Panc1 (cell line): ENCODE measurements around the gene CCL13. TPM values are rescaled to one million over a fixed set of nuclear protein-coding genes. Genes with fewer than 3 reads are reported as not detected.

ENCODE experiments used
- ATAC-seq: fragments of 200-7000 bp; cut with Tn5 transposase; 2 replicates; pipeline ENCODE4 v1.9.1; 2020; ENCODE audit warnings: mild to moderate bottlenecking, moderate library complexity
- BruUV-seq: library from RNA; stranded (reverse); fragments of 400-500 nt; replicated peaks from 2 replicates; lab custom pipeline; 2021; lab: Mats Ljungman, UMichigan
- CTCF ChIA-PET: fragments of 300-600 bp; sonication (Branson Sonifier 250); formaldehyde crosslinking; loops from one replicate; lab custom pipeline; 2022; ENCODE audit warnings: antibody characterized with exemption; lab: Charles Lee
- POLR2A ChIA-PET: fragments of 300-600 bp; sonication (Branson Sonifier 250); formaldehyde crosslinking; loops from one replicate; lab custom pipeline; 2022; ENCODE audit warnings: antibody characterized with exemption; lab: Charles Lee
- DNase-seq: peaks from one replicate; pipeline ENCODE4 v3.0.0-alpha.2; 2010; ENCODE audit warnings: low read depth, low spot score
- H3K27ac ChIP-seq: 2 replicates; pipeline ENCODE4 v1.5.1; 2011; ENCODE audit warnings: mild to moderate bottlenecking, low read length, inconsistent platforms
- H3K27me3 ChIP-seq: fragments of 200-500 bp; sonication (Bioruptor generic); 2 replicates; pipeline ENCODE4 v1.6.0; 2014; ENCODE audit warnings: low read length, inconsistent platforms; ENCODE audit not compliant: control insufficient read depth, insufficient read depth
- H3K36me3 ChIP-seq: fragments of 200-500 bp; sonication (Bioruptor generic); 2 replicates; pipeline ENCODE4 v1.5.1; 2014; ENCODE audit warnings: inconsistent platforms, mild to moderate bottlenecking, low read length, moderate library complexity; ENCODE audit not compliant: control insufficient read depth, insufficient read depth
- H3K4me1 ChIP-seq: 2 replicates; pipeline ENCODE4 v1.5.1; 2011; ENCODE audit warnings: inconsistent platforms, mild to moderate bottlenecking, low read length, moderate library complexity; ENCODE audit not compliant: control insufficient read depth, insufficient read depth
- H3K4me3 ChIP-seq, 2 experiments: 2 replicates each; pipeline ENCODE4 v1.5.1; 2011 to 2012; ENCODE audit warnings: low read depth in 2 of 2, low read length in 2 of 2, mild to moderate bottlenecking in 2 of 2, inconsistent platforms in 1 of 2, moderate library complexity in 1 of 2
- H3K9me3 ChIP-seq: fragments of 200-500 bp; sonication (Bioruptor generic); 2 replicates; pipeline ENCODE4 v1.5.1; 2014; ENCODE audit warnings: low read depth, mild to moderate bottlenecking, inconsistent platforms, low read length, moderate library complexity; ENCODE audit not compliant: control insufficient read depth, insufficient read depth
- CTCF ChIP-seq: fragments of 450-650 bp; IDR thresholded peaks from 2 replicates; pipeline ENCODE4 v1.5.1; 2017; ENCODE audit warnings: mild to moderate bottlenecking
- POLR2AphosphoS5 ChIP-seq: IDR thresholded peaks from 2 replicates; pipeline ENCODE4 v1.6.1; 2012; ENCODE audit warnings: mild to moderate bottlenecking, low read depth, low read length, moderate library complexity
- REST ChIP-seq, 2 experiments: IDR thresholded peaks; 2 replicates each; pipeline ENCODE4 v1.6.1; 2011 to 2012; ENCODE audit warnings: low read depth in 2 of 2, control low read depth in 1 of 2, low read length in 1 of 2, mild to moderate bottlenecking in 1 of 2, moderate library complexity in 1 of 2; ENCODE audit not compliant: insufficient read depth in 1 of 2
- SIN3A ChIP-seq: IDR thresholded peaks from 2 replicates; pipeline ENCODE4 v1.6.1; 2012; ENCODE audit warnings: low read depth, mild to moderate bottlenecking, low read length, moderate library complexity, borderline replicate concordance; ENCODE audit not compliant: insufficient read depth
- TCF7L2 ChIP-seq: IDR thresholded peaks from 2 replicates; pipeline ENCODE4 v1.6.1; 2011; ENCODE audit warnings: mild to moderate bottlenecking, low read depth, low read length, inconsistent platforms
- in situ Hi-C: cut with HindIII; loops from 2 replicates; pipeline ENCODE4 v1.10.0; 2016; ENCODE audit warnings: low sequenced_read_pairs, low pct_unique_long_range_greater_than_20kb
- intact Hi-C: fragments of 100-400 bp; cut with micrococcal nuclease; formaldehyde crosslinking; loops from one replicate; pipeline ENCODE4 v1.10.0; 2022; ENCODE audit not compliant: unreplicated experiment
- total RNA-seq: library from RNA; stranded (reverse); gene quantifications from one replicate; pipeline ENCODE4 v1.2.1, GENCODE V29; 2021; ENCODE audit not compliant: unreplicated experiment

Gene CCL13
- total RNA-seq, 1 experiment from 2014 or later = not detected

- POLR2A ChIA-PET = interaction anchor here (0.5 kb wide), 1 partner anchor 38 kb away, joined by 3 read pairs; no protein-coding TSS in a partner anchor
- no peak for ATAC-seq
- in situ Hi-C loops (no loop called here), intact Hi-C loops (no loop called here)
- no peaks in the 10 kb centered on the region for H3K27me3 ChIP-seq
- no TSS peak for BruUV-seq
- H3K4me3 ChIP-seq = no peak overlapping the region
- no peaks in the 10 kb centered on the region for H3K9me3 ChIP-seq
- TF ChIP-seq TCF7L2 = no peak
- TF ChIP-seq SIN3A = no peak
- no peak for TF ChIP-seq REST (IDR thresholded peaks at IDR 0.05; ENCODE audit: insufficient read depth in 1 of 2, low read depth in 2 of 2, low read length in 1 of 2)
- no peak for TF ChIP-seq CTCF
- no peak for TF ChIP-seq POLR2AphosphoS5
- CTCF ChIA-PET = no interaction called here
- no peak overlapping the region for H3K27ac ChIP-seq
- DNase-seq = no peak
- H3K36me3 ChIP-seq = no peaks in the 10 kb centered on the region
- no peaks in the 10 kb centered on the region for H3K4me1 ChIP-seq
Observed at GRCh38 chr17:34354637-34355036, 1.6 kb upstream of the CCL13 start.

DNA sequence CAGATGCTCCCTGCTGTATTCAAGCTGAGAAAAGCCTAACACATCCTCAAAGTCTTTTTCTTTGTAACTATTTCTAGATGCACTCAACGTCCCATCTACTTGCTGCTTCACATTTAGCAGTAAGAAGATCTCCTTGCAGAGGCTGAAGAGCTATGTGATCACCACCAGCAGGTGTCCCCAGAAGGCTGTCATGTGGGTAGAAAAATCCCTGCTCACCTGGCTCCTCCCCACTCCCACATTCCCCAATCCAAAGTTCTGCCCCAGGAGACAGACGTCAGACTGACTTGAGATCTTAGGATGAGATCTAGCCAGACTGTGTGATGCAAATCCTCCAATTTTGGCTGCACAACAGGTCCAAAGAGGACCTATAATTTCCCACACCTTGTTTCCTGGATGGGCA, 1.1 kb downstream of the CCL13 start:
- DNase-seq (no peak), ATAC-seq (no peak)
- Histone ChIP-seq H3K27me3 (no peaks in the 10 kb centered on the region), H3K4me1 (no peaks in the 10 kb centered on the region; the same call in 1 of the 2 replicates), H3K9me3 (no peaks in the 10 kb centered on the region), H3K27ac (no peak overlapping the region), H3K4me3 (no peak overlapping the region), H3K36me3 (no peaks in the 10 kb centered on the region)
- intact Hi-C loops = no loop called here
- in situ Hi-C loops = no loop called here
- ChIA-PET POLR2A (no interaction called here), CTCF (no interaction called here)
- TF ChIP-seq TCF7L2 = no peak
- TF ChIP-seq CTCF = no peak
- TF ChIP-seq REST (IDR thresholded peaks at IDR 0.05; ENCODE audit: insufficient read depth in 1 of 2, low read depth in 2 of 2, low read length in 1 of 2) = no peak
- no peak for TF ChIP-seq SIN3A
- TF ChIP-seq POLR2AphosphoS5 = no peak
- no TSS peak for BruUV-seq
